CD14-positive monocyte (primary cell): ENCODE data around the gene ARRB1. TPM values are rescaled to one million over a fixed set of nuclear protein-coding genes. Genes with fewer than 3 reads are reported as not detected.
A peak's percentile ranks its signal among the peaks of the same experiment; 100 is the strongest.

Experiments used
- DNase-seq, 3 donors: peaks; one replicate each; pipeline ENCODE4 v3.0.0-alpha.2; 2011 to 2022
- H2AFZ ChIP-seq: 2 replicates; pipeline ENCODE4 v1.6.0; 2012; ENCODE audit warnings: mild to moderate bottlenecking, low read depth, low read length, inconsistent platforms; ENCODE audit not compliant: insufficient read depth, poor library complexity, severe bottlenecking
- H3K27ac ChIP-seq, 2 donors: 1 replicate in 1 of 2; 2 replicates in 1 of 2; pipeline ENCODE4 v1.5.1; 2012 to 2013; ENCODE audit warnings: low read length in 2 of 2, control low read depth in 1 of 2, inconsistent platforms in 1 of 2, low read depth in 1 of 2, mild to moderate bottlenecking in 1 of 2
- H3K27me3 ChIP-seq, 2 donors: one replicate each; pipeline versions ENCODE4 v1.6.0 to v1.6.1; 2011 to 2013; ENCODE audit warnings: low read length in 2 of 2; ENCODE audit not compliant: control insufficient read depth in 2 of 2, insufficient read depth in 2 of 2
- H3K36me3 ChIP-seq, 2 donors: replicated peaks in 1 of 2; 1 replicate in 1 of 2; 2 replicates in 1 of 2; pipeline versions ENCODE4 v1.5.1 to v1.6.1; 2012 to 2013; ENCODE audit warnings: low read length in 2 of 2, control low read depth in 1 of 2, inconsistent platforms in 1 of 2, mild to moderate bottlenecking in 1 of 2; ENCODE audit not compliant: insufficient read depth in 2 of 2, control insufficient read depth in 1 of 2
- H3K4me1 ChIP-seq, 2 donors: 1 replicate in 1 of 2; 2 replicates in 1 of 2; pipeline versions ENCODE4 v1.5.1 to v1.6.1; 2012 to 2013; ENCODE audit warnings: low read length in 2 of 2, control low read depth in 1 of 2, inconsistent platforms in 1 of 2, mild to moderate bottlenecking in 1 of 2, moderate library complexity in 1 of 2; ENCODE audit not compliant: insufficient read depth in 2 of 2, control insufficient read depth in 1 of 2
- H3K4me2 ChIP-seq: replicated peaks from 2 replicates; pipeline ENCODE3; 2012; ENCODE audit warnings: low read length, moderate library complexity, mild to moderate bottlenecking; ENCODE audit not compliant: poor library complexity, severe bottlenecking; ENCODE audit errors: extremely low read depth
- H3K4me3 ChIP-seq, 3 experiments: fragments of 200-600 bp in 1 of 3; sonication (generic) in 1 of 3; replicated peaks in 1 of 3; 1 replicate in 2 of 3; 2 replicates in 1 of 3; pipeline ENCODE4 v1.5.1; 2011 to 2013; ENCODE audit warnings: low read length in 3 of 3, mild to moderate bottlenecking in 3 of 3, control low read depth in 2 of 3, low read depth in 2 of 3, inconsistent platforms in 1 of 3, moderate library complexity in 1 of 3
- H3K79me2 ChIP-seq: 2 replicates; pipeline ENCODE4 v1.6.0; 2012; ENCODE audit warnings: mild to moderate bottlenecking, control low read depth, inconsistent platforms, low read length, moderate library complexity; ENCODE audit not compliant: insufficient read depth
- H3K9ac ChIP-seq: 2 replicates; pipeline ENCODE4 v1.6.0; 2017; ENCODE audit warnings: low read length, mild to moderate bottlenecking; ENCODE audit not compliant: insufficient read depth, poor library complexity, severe bottlenecking
- H3K9me3 ChIP-seq, 2 donors: replicated peaks in 1 of 2; 1 replicate in 1 of 2; 2 replicates in 1 of 2; pipeline versions ENCODE4 v1.5.1 to v1.6.1; 2012 to 2013; ENCODE audit warnings: low read length in 2 of 2, control low read depth in 1 of 2; ENCODE audit not compliant: control insufficient read depth in 1 of 2, insufficient read depth in 1 of 2
- H4K20me1 ChIP-seq: 2 replicates; pipeline ENCODE4 v1.6.0; 2012; ENCODE audit warnings: mild to moderate bottlenecking, low read length, control low read depth, moderate library complexity; ENCODE audit not compliant: insufficient read depth
- H3K27ac Mint-ChIP-seq, 7 donors: one replicate each; pipeline ENCODE4 v1.8.0; 2020; ENCODE audit warnings: mild to moderate bottlenecking in 7 of 7, mixed read lengths in 7 of 7, moderate library complexity in 6 of 7, inconsistent platforms in 2 of 7
- H3K27me3 Mint-ChIP-seq, 3 donors: one replicate each; pipeline ENCODE4 v1.8.0; 2021 to 2022; ENCODE audit warnings: low read depth in 3 of 3, mild to moderate bottlenecking in 3 of 3, mixed read lengths in 3 of 3, moderate library complexity in 3 of 3, inconsistent platforms in 1 of 3
- H3K36me3 Mint-ChIP-seq, 2 donors: one replicate each; pipeline ENCODE4 v1.8.0; 2020; ENCODE audit warnings: mixed read lengths in 2 of 2, inconsistent platforms in 1 of 2, mild to moderate bottlenecking in 1 of 2
- H3K4me1 Mint-ChIP-seq: one replicate; pipeline ENCODE4 v1.8.0; 2020; ENCODE audit warnings: mild to moderate bottlenecking, mixed read lengths
- H3K4me3 Mint-ChIP-seq, 2 donors: one replicate each; pipeline ENCODE4 v1.8.0; 2020; ENCODE audit warnings: mild to moderate bottlenecking in 2 of 2, mixed read lengths in 2 of 2, moderate library complexity in 1 of 2
- H3K9me3 Mint-ChIP-seq, 7 donors: one replicate each; pipeline ENCODE4 v1.8.0; 2020 to 2022; ENCODE audit warnings: mixed read lengths in 7 of 7, mild to moderate bottlenecking in 6 of 7, moderate library complexity in 6 of 7, inconsistent platforms in 2 of 7
- CTCF ChIP-seq: fragments of 200-600 bp; IDR thresholded peaks from one replicate; pipeline ENCODE4 v1.8.0; 2022; ENCODE audit warnings: antibody characterized with exemption, mild to moderate bottlenecking
- WGBS: methylation state at CpG from one replicate; pipeline ENCODE4 v1.1.5; 2013; ENCODE audit warnings: missing lambda C conversion rate; ENCODE audit not compliant: insufficient coverage; 5-methylcytosine and 5-hydroxymethylcytosine counted together
- intact Hi-C, 2 donors: fragments of 100-400 bp; cut with micrococcal nuclease; formaldehyde crosslinking; loops; one replicate each; pipeline versions ENCODE4 v1.15.0 to v1.15.1; 2023
- polyA plus RNA-seq, 3 donors: library from polyadenylated mRNA; depleted of rRNA in 1 of 3; unstranded in 2 of 3; stranded (reverse) in 1 of 3; fragments of 300-500 nt in 2 of 3; fragments of >200 nt in 1 of 3; fragmentation: Illumina TruSeq in 2 of 3; gene quantifications; 1 replicate in 2 of 3; 2 replicates in 1 of 3; pipeline ENCODE4 v1.2.3, GENCODE V29; 2012 to 2021

ARRB1 gene
- polyA plus RNA-seq, 3 donors = 52.6 to 114 (median 66.5) TPM

DNA sequence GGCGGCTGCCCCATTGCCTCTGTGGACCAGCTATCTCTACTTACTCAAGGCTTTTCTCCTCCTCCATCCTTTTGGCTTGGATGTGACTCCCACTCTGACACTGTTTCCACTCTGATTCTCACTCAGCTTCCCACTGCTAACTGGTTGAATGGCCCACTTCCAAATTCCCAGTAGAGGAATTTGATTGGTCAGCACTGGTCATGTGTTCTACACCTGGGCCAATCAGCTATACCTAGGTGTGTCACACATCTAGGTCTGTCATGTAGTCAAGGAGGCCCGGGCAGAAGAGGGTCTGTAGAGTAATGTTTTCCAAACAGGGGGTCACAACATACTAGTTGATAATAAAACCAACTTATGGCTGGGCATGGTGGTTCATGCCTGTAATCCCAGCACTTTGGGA is 57.6 kb downstream of the ARRB1 start:
- Mint-ChIP-seq H3K9me3 (no peaks in the 10 kb centered on the region), H3K27ac (peak overlapping the region in 3 of 7 donors; percentile 8 to 64 (median 27)), H3K27me3 (peaks cover 0 to 4% (median 1%) of the 10 kb centered on the region in 3 donors), H3K4me3 (no peak overlapping the region), H3K36me3 (peaks cover 48 to 78% of the 10 kb centered on the region in 2 donors), H3K4me1 (peaks cover 16% of the 10 kb centered on the region)
- Histone ChIP-seq H3K27ac (no peak overlapping the region), H3K4me1 (no peaks in the 10 kb centered on the region), H3K9me3 (no peaks in the 10 kb centered on the region), H4K20me1 (peaks cover 99% of the 10 kb centered on the region), H3K36me3 (peaks cover 40 to 72% of the 10 kb centered on the region in 2 donors), H3K79me2 (peaks cover 96% of the 10 kb centered on the region), H3K9ac (no peak overlapping the region), H3K4me3 (no peak overlapping the region), H3K4me2 (no peak overlapping the region), H2AFZ (no peak overlapping the region), H3K27me3 (no peaks in the 10 kb centered on the region)
- DNase-seq = no peak
- 100% methylated on average over 1 of the region's 2 CpGs for WGBS
- intact Hi-C loops = no loop called here
- TF ChIP-seq CTCF = no peak

DNA sequence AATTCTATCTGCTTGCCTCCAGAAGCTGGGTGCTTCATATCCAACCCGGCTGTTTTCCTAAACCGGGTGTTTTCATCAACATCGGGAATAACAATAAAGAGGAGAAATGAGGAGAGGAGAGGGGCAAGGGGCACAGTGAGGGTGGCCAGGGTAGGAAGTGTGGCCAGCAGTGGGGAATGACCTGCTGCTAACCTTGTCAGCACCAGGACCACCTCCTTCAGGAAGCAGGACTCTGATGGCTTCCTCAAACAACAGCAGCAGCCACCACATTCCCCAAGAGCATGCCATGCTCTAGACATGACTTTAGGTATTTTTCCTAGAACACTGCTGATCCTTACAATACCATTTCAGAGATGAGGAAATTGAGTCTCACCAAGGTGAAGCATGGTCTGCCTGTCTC is 58.5 kb downstream of the ARRB1 start:
- peak overlapping the region in 4 of 7 donors; percentile 15 to 66 (median 53) for H3K27ac Mint-ChIP-seq
- H4K20me1 ChIP-seq = peaks cover 99% of the 10 kb centered on the region

More for the DNA sequence above, 58.5 kb downstream of the ARRB1 start:
- intact Hi-C loops = no loop called here
- no peak for TF ChIP-seq CTCF
- Histone ChIP-seq H3K4me1 (no peaks in the 10 kb centered on the region), H3K4me2 (no peak overlapping the region), H3K36me3 (peaks cover 43 to 82% of the 10 kb centered on the region in 2 donors), H3K27ac (peak overlapping the region in 1 of 2 donors; percentile 14), H3K79me2 (peaks cover 89% of the 10 kb centered on the region), H3K27me3 (no peaks in the 10 kb centered on the region), H2AFZ (no peak overlapping the region), H3K9me3 (no peaks in the 10 kb centered on the region), H3K9ac (no peak overlapping the region), H3K4me3 (no peak overlapping the region)
- H3K9me3 Mint-ChIP-seq = no peaks in the 10 kb centered on the region
- no peak for DNase-seq
- H3K27me3 Mint-ChIP-seq = peaks cover 0 to 4% (median 1%) of the 10 kb centered on the region in 3 donors
- no peak overlapping the region for H3K4me3 Mint-ChIP-seq
- H3K4me1 Mint-ChIP-seq = peaks cover 15% of the 10 kb centered on the region
- no CpG with 5 or more reads among the region's 3 CpGs for WGBS
- H3K36me3 Mint-ChIP-seq = peaks cover 53 to 86% of the 10 kb centered on the region in 2 donors
